Astrocyte (in vitro differentiated cells and primary cell): ENCODE data around the gene BIRC6. TPM values are rescaled to one million over a fixed set of nuclear protein-coding genes. Genes with fewer than 3 reads are reported as not detected.

ENCODE experiments used
- DNase-seq: peaks from one replicate; pipeline ENCODE4 v3.0.0-alpha.2; 2010; ENCODE audit warnings: low read depth
- FAIRE-seq: peaks from 2 replicates; lab custom pipeline; 2011; peaks lifted over from hg19 to GRCh38; lab: Jason Lieb, UNC
- H2AFZ ChIP-seq: 2 replicates; pipeline ENCODE4 v1.6.0; 2012; ENCODE audit warnings: low read depth, low read length, inconsistent platforms
- H3K27ac ChIP-seq: 2 replicates; pipeline ENCODE4 v1.5.1; 2011; ENCODE audit warnings: low read depth, low read length, inconsistent platforms
- H3K27me3 ChIP-seq: 2 replicates; pipeline ENCODE4 v1.6.0; 2011; ENCODE audit warnings: low read length, inconsistent platforms; ENCODE audit not compliant: insufficient read depth
- H3K36me3 ChIP-seq: 2 replicates; pipeline ENCODE4 v1.5.1; 2011; ENCODE audit warnings: low read length, inconsistent platforms; ENCODE audit not compliant: insufficient read depth
- H3K4me1 ChIP-seq: 2 replicates; pipeline ENCODE4 v1.5.1; 2011; ENCODE audit warnings: low read length, inconsistent platforms; ENCODE audit not compliant: insufficient read depth
- H3K4me2 ChIP-seq: 2 replicates; pipeline ENCODE4 v1.6.0; 2012; ENCODE audit warnings: low read length, inconsistent platforms
- H3K4me3 ChIP-seq: 2 replicates; pipeline ENCODE4 v1.5.1; 2011; ENCODE audit warnings: low read depth, mild to moderate bottlenecking, low read length, inconsistent platforms; ENCODE audit not compliant: insufficient read depth
- H3K79me2 ChIP-seq: 2 replicates; pipeline ENCODE4 v1.6.0; 2012; ENCODE audit warnings: mild to moderate bottlenecking, low read length, inconsistent platforms; ENCODE audit not compliant: insufficient read depth
- H3K9ac ChIP-seq: 2 replicates; pipeline ENCODE4 v1.6.0; 2012; ENCODE audit warnings: mild to moderate bottlenecking, low read length, inconsistent platforms
- H3K9me3 ChIP-seq: 2 replicates; pipeline ENCODE4 v1.5.1; 2012; ENCODE audit warnings: low read depth, mild to moderate bottlenecking, low read length, inconsistent platforms; ENCODE audit not compliant: insufficient read depth
- H4K20me1 ChIP-seq: 2 replicates; pipeline ENCODE4 v1.6.0; 2012; ENCODE audit warnings: low read length, inconsistent platforms; ENCODE audit not compliant: insufficient read depth
- H3K27ac Mint-ChIP-seq: one replicate; pipeline ENCODE4 v1.8.0; 2021; ENCODE audit warnings: mild to moderate bottlenecking, mixed read lengths; ENCODE audit not compliant: unreplicated experiment
- H3K27me3 Mint-ChIP-seq: one replicate; pipeline ENCODE4 v1.8.0; 2021; ENCODE audit warnings: low read depth, mixed read lengths; ENCODE audit not compliant: unreplicated experiment
- H3K36me3 Mint-ChIP-seq: one replicate; pipeline ENCODE4 v1.8.0; 2021; ENCODE audit warnings: low read depth, mixed read lengths; ENCODE audit not compliant: unreplicated experiment
- H3K4me1 Mint-ChIP-seq: one replicate; pipeline ENCODE4 v1.8.0; 2021; ENCODE audit warnings: low read depth, mixed read lengths; ENCODE audit not compliant: unreplicated experiment
- H3K4me3 Mint-ChIP-seq: one replicate; pipeline ENCODE4 v1.8.0; 2021; ENCODE audit warnings: mild to moderate bottlenecking, moderate library complexity, mixed read lengths; ENCODE audit not compliant: unreplicated experiment
- H3K9me3 Mint-ChIP-seq: one replicate; pipeline ENCODE4 v1.8.0; 2021; ENCODE audit warnings: mild to moderate bottlenecking, mixed read lengths; ENCODE audit not compliant: unreplicated experiment
- EZH2 ChIP-seq: IDR thresholded peaks from 2 replicates; pipeline ENCODE4 v1.6.1; 2012; ENCODE audit warnings: mild to moderate bottlenecking, low read length, inconsistent platforms; ENCODE audit not compliant: insufficient read depth
- total RNA-seq: library from RNA; stranded (reverse); gene quantifications from 2 replicates; pipeline ENCODE4 v1.2.1, GENCODE V29; 2021
- TF ChIP-seq, protein P1 (sequence below): IDR thresholded peaks from 2 replicates; pipeline ENCODE4 v1.5.1; 2011; ENCODE audit warnings: low read depth, mild to moderate bottlenecking, inconsistent platforms, low read length, moderate library complexity; ENCODE audit not compliant: insufficient read depth

Gene BIRC6
- total RNA-seq, 1 donor from 2014 or later = 86.1 TPM

DNA sequence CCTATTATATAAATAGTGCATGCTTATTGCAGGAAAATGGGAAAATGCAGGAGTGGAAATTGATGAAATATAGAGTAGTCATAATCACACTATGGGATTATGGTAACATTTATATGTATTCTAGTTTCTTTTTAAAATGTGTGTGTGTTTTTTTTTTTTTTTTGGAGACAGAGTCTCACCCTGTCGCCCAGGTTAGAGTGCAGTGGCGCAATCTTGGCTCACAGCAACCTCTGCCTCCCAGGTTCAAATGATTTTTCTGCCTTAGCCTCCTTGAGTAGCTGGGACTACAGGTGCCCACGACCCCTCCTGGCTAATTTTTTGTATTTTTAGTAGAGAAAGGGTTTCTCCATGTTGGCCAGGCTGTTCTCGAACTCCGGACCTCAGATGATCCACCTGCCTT, 47.0 kb downstream of the BIRC6 start:
- FAIRE-seq = no peak
- no peaks in the 10 kb centered on the region for H3K27me3 Mint-ChIP-seq
- no peak for TF ChIP-seq EZH2
- TF ChIP-seq, protein P1, sequence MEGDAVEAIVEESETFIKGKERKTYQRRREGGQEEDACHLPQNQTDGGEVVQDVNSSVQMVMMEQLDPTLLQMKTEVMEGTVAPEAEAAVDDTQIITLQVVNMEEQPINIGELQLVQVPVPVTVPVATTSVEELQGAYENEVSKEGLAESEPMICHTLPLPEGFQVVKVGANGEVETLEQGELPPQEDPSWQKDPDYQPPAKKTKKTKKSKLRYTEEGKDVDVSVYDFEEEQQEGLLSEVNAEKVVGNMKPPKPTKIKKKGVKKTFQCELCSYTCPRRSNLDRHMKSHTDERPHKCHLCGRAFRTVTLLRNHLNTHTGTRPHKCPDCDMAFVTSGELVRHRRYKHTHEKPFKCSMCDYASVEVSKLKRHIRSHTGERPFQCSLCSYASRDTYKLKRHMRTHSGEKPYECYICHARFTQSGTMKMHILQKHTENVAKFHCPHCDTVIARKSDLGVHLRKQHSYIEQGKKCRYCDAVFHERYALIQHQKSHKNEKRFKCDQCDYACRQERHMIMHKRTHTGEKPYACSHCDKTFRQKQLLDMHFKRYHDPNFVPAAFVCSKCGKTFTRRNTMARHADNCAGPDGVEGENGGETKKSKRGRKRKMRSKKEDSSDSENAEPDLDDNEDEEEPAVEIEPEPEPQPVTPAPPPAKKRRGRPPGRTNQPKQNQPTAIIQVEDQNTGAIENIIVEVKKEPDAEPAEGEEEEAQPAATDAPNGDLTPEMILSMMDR = no peak

DNA sequence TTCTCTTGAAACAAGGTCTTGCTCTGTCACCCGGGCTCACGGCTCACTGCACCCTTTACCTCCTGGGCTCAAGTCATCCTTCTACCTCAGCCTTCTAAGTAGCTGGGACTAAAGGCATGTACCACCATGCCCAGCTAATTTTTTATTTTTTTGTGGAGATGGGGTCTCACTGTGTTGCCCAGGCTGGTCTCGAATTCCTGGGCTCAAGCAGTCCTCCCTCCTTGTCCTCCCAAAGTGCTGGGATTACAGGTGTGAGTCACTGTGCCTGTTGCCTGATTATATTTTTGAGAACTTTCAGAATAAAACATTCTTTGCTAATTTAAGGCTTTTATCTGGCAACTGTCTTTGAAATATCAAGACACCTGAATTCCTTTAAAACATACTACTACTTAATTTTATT, 47.9 kb downstream of the BIRC6 start:
- H2AFZ ChIP-seq = no peak overlapping the region
- H3K4me2 ChIP-seq = no peak overlapping the region
- Mint-ChIP-seq H3K27ac (no peak overlapping the region), H3K4me3 (no peak overlapping the region), H3K4me1 (peaks cover 4% of the 10 kb centered on the region), H3K27me3 (no peaks in the 10 kb centered on the region), H3K36me3 (peaks cover 9% of the 10 kb centered on the region), H3K9me3 (no peaks in the 10 kb centered on the region)
- FAIRE-seq = no peak
- H3K9ac ChIP-seq = no peak overlapping the region
- H3K4me3 ChIP-seq = no peak overlapping the region
- H3K36me3 ChIP-seq = peaks cover 23% of the 10 kb centered on the region
- H3K9me3 ChIP-seq = no peaks in the 10 kb centered on the region
- no peaks in the 10 kb centered on the region for H3K4me1 ChIP-seq
- H4K20me1 ChIP-seq = peaks cover 10% of the 10 kb centered on the region
- no peak overlapping the region for H3K27ac ChIP-seq
- H3K27me3 ChIP-seq = no peaks in the 10 kb centered on the region
- DNase-seq = no peak
- H3K79me2 ChIP-seq = peaks cover 4% of the 10 kb centered on the region
- TF ChIP-seq EZH2 = no peak
- TF ChIP-seq, protein P1 = no peak

More for the DNA sequence above, 47.0 kb downstream of the BIRC6 start:
- H3K4me1 ChIP-seq = no peaks in the 10 kb centered on the region
- no peak overlapping the region for H3K4me3 Mint-ChIP-seq
- no peaks in the 10 kb centered on the region for H3K9me3 ChIP-seq
- peaks cover 23% of the 10 kb centered on the region for H3K36me3 ChIP-seq
- H4K20me1 ChIP-seq = peaks cover 10% of the 10 kb centered on the region
- H2AFZ ChIP-seq = no peak overlapping the region
- H3K9me3 Mint-ChIP-seq = no peaks in the 10 kb centered on the region
- peaks cover 9% of the 10 kb centered on the region for H3K36me3 Mint-ChIP-seq
- no peak for DNase-seq
- no peak overlapping the region for H3K9ac ChIP-seq
- H3K4me2 ChIP-seq = no peak overlapping the region
- H3K27ac Mint-ChIP-seq = no peak overlapping the region
- H3K4me3 ChIP-seq = no peak overlapping the region
- H3K27ac ChIP-seq = no peak overlapping the region
- H3K27me3 ChIP-seq = no peaks in the 10 kb centered on the region
- H3K4me1 Mint-ChIP-seq = peaks cover 4% of the 10 kb centered on the region
- H3K79me2 ChIP-seq = peaks cover 4% of the 10 kb centered on the region

DNA sequence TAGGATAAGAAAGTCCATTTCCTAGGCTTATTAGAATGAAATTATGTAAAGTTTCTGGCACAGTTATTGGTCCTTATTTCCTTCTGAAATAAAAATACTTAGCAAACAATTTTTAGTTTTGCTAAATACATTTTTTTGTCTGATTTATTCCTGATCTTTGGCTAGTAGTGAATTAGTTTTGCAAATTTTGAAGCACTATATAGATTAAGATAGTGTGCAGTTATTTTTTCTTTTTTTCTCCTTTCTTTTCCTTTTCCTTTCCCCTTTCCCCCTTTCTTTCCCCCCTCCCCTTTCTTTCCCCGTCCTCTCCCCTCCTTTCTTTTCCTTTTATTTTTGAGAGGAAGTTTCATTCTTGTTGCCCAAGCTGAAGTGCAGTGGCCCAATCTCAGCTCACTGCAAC, 59.7 kb downstream of the BIRC6 start:
- Histone ChIP-seq H3K36me3 (peaks cover 19% of the 10 kb centered on the region), H3K79me2 (peaks cover 49% of the 10 kb centered on the region), H3K4me3 (no peak overlapping the region), H2AFZ (no peak overlapping the region), H4K20me1 (peaks cover 8% of the 10 kb centered on the region), H3K9ac (no peak overlapping the region), H3K9me3 (no peaks in the 10 kb centered on the region), H3K4me2 (no peak overlapping the region), H3K27ac (no peak overlapping the region), H3K4me1 (no peaks in the 10 kb centered on the region), H3K27me3 (no peaks in the 10 kb centered on the region)
- DNase-seq = no peak
- Mint-ChIP-seq H3K4me3 (no peak overlapping the region), H3K36me3 (peaks cover 12% of the 10 kb centered on the region), H3K27ac (no peak overlapping the region), H3K9me3 (no peaks in the 10 kb centered on the region), H3K27me3 (no peaks in the 10 kb centered on the region), H3K4me1 (peaks cover 3% of the 10 kb centered on the region)
- no peak for FAIRE-seq
- TF ChIP-seq, protein P1 = no peak
- no peak for TF ChIP-seq EZH2
